Smooth muscle cell of the brain vasculature (primary cell): Measurements from ENCODE around the gene HOMER3.
"Not testable (repeated sequence)": the region's sequence is repeated elsewhere in the genome, so short reads cannot be mapped to it uniquely, and the experiment has no call there.

Experiments
- DNase-seq: peaks from one replicate; pipeline ENCODE4 v3.0.0-alpha.2; 2012; ENCODE audit warnings: low read depth, low spot score

HOMER3 gene

DNA sequence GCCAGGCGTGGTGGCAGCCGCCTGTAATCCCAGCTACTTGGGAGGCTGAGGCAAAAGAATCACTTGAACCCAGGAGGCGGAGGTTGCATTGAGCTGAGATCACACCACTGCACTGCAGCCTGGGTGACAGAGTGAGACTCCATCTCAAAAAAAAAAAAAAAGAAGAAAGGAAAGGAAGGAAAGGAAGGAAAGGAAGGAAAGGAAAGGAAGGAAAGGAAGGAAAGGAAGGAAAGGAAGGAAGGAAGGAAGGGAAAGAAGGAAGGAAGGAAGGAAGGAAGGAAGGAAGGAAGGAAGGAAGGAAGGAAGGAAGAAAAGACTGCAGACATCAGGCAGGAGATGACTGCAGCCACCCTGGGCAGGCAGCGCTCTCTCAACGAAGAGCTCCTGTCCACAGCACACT lies 38.5 kb downstream of the HOMER3 start:
- not testable (repeated sequence) for DNase-seq

DNA sequence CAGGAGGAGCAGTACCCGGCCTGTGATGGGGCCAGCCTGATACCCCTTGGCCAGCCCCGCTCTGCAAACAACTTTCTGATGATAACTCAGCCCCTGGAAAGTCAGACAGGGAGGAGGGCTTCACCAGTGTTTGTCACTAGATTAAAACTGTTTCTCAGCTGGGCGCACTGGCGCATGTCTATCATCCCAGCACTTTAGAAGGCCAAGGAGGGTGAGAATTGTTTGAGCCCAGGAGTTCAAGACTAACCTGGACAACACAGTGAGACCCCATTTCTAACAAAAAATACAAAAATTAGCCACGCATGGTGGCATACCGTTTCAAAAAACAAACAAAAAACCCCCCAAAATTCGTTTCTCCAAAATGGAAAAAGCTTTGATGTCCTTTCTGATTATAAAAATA lies 39.5 kb downstream of the HOMER3 start:
- DNase-seq = no peak

DNA sequence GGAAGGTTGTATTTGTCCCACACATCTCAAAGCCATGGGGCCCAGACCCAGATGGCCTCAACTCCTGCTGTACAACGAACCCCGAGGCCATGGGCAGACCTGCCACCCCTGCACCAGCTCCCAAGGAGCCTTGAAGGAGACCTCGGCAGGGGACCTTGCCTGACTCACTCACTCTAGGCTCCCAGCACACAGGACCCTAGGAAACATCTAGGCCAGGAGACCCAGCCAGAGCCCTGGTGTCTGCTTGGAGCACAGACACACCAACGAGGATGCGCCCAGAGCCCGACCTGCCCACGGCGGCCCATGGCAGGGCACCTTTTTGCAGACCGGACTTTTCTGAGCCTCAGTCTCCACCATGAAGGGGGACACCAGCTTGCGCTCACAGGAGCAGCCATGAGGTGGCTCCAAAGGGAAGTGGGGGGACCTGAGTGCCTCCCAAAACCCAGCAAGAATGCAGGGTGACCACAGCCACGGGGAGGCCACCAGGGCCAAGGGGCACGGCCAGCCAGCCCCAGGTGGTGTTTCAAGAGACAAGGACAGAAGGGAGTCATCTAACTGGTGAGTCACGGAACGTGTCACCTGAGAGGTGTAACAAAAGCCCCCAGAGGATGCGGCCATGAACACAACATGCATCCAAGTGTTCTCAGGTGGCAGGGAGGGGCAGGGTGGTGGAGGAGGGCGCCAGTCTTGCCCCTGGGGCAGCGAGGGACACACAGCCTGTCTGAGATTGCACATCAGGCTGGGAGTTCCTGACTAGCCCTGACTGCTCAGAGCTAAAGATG lies 40.1 kb downstream of the HOMER3 start:
- no peak for DNase-seq

DNA sequence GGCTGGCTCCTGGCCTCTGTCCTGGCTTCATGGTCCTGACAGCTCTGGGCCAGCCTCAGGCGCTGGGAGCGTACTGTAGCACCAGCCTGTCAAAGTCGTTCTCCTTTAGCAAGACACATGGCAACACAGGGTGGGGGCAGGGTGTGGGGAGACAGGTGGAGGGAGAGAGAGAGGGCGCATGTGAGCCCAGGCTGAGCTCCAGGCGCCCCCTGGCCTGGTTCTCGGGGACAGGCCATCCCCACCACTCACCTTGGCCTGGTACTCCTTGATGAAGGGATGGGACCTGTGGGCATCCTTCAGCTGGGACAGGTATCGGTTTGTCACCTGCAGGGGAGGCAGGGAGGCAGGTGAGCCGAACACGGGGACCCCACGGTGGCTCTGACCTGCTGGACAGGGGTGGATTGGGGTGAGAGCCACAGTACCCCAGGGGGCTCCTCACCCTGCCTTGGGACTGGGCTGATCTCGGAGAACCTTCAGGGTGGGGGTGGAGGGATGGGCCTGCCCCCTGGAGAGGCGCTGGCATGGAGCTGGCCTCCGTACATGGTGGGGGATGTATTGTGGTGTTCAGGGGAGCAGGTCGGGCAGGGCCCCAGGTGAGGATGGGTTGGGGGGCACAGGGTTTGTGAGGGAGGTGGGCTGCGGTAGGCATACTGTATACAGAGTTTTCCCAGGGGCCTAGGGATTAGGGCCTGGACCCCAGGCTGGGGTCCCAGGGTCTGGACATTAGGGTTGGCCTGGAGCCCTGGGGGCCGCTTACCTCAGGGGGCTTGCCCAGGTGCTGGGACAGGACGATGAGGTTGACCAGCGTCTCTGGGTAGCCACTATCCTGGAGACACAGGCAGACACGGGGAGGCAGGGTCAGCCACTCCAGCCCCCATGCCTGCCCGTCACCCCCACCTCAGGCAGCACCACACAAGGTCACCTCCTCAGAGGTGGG lies 41.1 kb downstream of the HOMER3 start:
- no peak for DNase-seq

DNA sequence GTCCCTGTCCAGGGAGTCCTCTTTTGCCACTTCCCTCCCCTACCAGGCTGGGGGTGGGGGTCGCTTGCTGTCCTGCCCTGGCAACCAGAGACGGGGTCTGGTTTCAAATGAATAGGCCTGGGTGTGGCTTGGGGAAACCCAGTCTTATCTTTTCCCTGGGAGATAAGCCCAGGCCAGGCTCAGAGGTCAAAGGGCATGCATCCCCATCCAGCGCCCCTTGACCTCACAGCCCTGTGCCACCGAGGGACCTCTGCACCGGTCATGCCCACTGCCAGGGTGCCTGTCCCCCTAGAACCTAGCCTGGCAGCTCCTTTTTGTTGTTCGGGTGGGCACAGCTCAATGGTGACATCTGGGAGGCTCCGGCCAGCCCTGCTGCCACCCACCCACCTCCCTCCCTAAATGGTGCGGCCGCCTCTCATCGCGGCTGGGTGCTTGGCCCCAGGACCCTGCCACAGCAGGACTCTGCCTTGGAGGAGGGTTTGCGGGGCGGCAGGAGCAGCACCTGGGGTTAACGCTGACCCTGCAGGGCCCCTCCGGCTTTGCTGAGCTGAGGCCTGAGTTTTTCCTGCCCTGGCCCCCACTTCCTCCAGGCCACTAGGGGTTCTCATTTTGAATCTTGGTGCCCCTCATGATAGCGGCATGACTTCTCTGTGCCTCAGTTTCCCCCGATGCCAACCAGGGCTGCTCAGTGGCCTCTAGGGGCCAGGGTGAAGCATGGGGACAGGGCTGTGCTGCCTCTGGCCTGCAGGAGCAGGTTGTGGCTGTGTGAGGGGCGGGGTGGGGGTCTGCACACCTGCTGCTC lies 42.2 kb downstream of the HOMER3 start:
- DNase-seq = no peak

DNA sequence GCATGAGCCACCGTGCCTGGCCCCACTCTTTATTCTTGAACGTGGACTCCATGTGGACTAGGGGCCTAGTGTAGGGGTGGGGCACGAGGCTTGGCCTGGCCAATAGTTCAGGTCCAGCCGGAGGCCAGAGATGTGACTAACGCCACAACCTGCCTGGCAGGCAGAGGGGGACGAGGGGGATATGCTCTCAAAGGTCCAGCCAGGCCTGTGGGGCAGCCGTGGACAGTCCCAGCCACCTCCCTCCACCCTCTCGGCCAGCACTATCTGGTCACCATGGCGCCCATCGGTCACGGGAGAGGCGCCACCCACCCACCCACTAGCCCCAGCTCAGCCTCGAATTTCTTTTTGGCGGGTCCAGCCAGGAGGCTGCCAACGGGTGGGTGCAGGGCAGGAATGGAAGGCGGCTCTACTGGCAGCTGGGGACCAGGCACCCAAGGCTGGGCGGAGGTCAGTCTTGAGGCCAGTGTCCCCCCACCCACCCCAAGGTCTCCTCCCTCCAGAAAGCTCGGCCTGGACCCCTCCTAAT lies 42.9 kb downstream of the HOMER3 start:
- DNase-seq = no peak

DNA sequence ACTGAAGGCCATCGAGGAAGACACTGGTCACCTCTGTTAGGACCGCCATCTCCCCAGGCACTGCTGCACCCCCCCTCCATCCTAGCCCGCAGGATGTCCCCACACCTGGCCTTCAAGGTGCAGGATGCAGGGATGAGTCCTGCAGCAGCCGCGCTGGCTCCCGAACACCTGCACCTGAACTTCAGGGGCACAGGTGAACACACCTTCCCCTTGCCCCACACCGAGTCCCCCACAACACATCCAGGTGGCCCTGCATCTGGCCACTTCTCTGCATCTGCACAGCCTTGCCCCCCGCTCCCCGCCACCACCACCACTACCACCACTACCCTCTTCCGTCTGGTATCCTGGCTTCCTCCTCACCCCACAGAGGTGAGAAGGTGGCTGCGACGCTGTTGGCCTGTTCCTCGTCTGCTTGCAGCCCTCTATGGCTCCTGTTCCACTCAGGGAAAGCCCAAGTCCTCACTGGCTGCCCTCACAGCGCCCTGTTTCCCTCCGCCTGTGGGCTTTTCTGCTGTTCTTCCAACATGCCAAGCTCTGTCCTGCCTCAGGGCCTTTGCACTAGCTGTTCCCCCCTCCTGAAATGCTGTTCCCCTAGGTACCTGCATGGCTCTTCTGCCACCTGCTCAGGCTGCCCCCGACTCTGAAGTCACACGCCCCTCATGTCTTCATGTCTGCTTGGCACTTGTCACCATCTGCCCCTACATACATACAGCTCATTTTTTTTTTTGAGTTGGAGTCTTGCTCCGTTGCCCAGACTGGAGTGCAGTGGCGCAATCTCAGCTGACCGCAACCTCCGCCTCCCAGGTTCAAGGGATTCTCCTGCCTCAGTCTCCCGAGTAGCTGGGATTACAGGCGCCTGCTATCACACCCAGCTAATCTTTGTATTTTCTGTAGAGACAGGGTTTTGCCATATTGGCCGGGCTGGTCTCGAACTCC lies 43.7 kb downstream of the HOMER3 start:
- DNase-seq = no peak

DNA sequence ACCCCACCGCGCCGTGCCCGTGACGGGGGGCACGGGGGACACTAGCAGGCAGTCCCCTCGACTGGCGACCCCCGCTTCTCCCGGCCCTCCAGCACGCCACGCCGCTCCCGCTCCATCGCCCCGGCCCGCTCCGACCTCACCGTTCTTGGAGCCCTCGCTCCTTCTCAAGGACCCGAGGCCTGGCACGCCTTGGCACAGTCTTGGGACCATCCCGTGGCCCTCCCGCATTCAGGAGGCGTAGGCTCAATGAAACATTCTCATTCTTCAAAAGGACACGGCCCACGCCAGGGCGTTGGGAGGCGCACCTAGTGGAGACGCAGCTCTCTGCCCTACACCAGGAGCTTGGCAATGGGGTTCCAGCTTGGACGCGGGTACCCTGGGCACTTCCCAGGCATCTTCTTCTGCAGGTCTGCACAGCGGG lies 44.6 kb downstream of the HOMER3 start:
- DNase-seq = no peak

DNA sequence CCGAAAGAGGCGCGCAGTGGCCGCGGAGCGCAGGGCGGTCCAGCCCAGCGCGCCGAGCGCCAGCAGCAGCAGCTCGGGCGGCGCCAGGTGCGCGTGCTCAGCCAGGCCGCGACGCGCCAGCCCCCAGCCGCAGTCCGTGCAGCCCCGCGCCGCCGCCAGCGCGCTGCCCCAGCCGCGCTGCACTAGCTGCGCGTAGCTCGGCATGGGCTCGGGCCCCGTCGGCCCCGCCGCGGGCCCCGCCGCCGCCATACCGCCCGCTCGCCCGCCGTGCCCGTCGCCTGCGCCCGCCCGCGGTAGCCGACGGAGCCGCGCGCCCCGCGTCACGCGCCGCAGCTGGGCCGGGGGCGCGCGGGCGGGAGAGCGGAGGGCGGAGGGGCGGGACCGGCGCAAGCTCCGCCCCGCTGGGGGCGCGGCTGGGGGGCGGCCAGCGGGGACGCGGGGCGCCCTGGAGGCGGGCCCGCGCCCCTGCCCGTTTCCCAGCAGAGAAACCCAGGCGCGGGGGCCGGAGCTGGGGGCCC lies 45.1 kb downstream of the HOMER3 start, which contains the start of gene CERS1:
TSS of gene CERS1 (minus strand) at position 335 of the 518 bp plus-strand sequence. CDS start at position 249, 86 bp downstream.
- DNase-seq = no peak

DNA sequence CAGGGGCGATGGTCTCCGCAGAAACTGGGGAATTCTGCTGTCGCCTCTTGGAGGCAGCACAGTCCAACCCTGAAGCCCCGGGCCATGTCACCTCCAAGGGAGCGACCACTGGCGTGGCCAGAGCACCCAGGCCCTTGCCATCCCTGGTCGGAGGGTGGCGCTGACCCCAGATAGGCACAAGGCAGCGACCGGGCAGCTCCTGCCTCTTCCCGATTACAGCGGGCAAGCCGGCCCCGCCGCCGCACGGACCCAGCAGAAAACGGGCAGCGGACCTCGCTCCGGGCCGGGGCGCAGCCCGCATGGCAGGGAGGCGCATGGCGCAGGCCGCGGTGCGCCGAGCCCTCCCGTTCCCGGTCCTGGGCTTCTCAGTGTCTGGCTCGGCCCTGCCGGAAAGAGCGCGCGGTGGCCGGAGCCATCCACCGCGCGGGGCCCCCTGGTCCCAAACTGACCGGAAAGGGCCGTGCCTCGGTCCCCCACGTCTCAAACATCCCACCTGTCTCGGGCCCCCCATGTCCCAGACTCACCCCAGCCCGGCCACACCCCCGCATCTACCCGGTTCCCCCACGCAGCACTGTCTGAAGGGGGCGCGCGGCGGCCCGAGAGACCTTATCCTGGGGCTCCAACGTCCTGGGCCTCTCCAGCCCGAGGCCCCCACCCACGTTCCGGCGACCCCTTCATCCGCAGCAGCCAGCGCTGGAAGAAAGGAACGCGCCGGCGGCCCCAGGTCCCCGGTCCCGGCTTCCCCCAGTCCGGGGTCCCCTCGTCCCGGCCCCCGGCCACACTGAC lies 45.8 kb downstream of the HOMER3 start:
- DNase-seq = no peak

DNA sequence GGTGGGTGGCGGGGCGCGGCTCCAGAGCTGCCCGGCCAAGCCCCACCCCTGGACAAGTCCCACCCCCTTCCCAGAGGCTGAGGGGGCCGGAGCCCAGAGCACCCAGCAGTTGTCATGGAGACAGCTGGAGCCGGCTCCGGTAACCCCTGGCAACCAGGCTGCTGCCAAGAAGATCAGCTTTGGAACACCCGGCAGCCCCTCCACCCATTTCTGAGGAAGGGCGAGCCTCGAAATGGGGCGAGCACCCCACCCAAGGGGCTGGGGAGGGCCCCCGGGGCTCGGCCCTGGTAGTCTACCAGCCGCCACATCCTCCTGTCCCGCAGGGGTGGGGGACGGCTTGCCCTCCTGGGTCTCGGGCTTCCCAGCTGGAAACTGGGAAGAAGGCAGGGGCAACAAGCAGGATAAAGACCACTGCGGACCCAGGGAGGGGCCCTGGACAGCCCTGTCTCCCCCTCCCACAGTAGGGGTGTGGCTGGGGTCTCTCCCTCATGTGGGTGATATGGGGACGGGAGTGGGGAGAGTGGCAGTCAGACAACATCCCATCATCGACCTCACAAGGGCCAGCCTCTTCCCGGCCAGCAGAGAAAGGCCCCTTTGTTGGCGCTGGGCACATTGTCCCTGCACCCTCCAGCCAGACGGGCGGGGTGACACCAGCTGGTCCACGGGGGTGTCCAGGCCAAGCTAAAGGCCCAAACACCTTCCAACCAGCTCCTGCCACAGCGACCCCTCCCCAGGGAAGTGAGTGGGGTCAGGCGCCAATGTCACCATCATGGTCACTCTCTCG lies 46.6 kb downstream of the HOMER3 start:
- no peak for DNase-seq

DNA sequence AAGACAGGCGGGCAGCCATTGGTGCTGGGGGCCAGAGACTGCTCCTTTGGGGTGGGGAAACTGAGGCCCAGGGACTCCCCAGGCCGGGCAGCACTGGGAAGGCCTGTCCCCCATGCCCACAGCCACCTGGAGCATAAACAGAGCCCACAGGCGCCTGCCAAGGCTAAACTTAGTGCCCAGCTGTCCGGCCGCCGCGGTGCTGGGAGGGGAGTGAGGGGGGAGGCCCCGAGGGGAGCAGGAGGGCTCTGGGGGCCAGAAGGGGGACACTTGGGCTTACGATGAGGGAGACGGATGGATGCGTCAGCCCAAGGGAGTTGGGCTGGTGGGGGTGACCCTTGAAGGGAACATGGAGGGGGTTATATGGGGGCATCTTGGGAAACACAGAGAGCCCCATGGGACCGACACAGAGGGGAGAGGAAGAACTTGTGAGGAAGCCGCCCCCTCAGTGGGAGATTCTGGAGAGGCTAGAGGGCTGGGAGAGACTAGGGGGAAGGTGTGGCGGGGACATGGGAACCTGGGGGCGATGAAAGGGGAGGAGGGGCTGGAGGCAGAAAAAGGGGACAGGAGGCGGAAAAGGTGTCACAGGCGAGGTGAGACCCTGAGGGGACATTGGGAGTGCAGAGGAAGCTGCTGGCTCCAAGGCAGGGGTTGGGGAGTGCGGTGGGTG lies 47.3 kb downstream of the HOMER3 start:
- DNase-seq = no peak

DNA sequence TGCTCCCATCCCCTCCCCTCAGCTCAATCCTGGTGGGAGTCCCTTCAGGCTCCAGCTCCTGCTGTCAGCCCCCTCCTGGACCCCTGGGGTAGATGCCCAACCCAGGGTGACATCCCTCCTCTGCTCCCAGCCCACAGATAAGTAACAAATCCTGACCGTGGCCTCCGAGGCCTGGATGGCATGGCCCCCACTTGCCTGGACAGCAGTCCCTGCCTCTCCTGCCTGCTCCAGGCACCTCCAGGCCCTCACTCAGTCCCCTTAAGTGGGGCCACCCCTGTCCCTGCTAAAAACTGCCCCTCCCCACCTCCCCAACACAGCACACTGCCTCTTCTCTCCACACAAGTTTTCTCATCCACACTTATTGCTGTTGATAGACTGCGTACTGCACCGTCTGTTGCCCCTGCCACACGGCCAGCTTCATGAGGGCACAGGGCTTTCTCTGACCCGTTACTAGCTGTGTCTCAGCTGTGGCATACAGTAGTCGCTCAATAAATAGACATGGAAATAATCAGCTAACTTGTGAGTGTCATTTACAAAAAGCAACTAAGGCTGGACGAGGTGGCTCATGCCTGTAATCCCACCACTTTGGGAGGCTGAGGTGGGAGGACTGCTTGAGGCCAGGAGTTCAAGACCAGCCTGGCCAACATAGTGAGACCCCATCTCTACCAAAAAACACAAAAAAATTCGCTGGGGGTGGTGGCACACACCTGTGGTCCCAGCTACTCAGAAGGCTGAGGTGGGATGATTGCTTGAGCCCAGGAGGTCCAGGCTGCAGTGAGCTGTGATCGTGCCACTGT lies 50.9 kb downstream of the HOMER3 start:
- no peak for DNase-seq

DNA sequence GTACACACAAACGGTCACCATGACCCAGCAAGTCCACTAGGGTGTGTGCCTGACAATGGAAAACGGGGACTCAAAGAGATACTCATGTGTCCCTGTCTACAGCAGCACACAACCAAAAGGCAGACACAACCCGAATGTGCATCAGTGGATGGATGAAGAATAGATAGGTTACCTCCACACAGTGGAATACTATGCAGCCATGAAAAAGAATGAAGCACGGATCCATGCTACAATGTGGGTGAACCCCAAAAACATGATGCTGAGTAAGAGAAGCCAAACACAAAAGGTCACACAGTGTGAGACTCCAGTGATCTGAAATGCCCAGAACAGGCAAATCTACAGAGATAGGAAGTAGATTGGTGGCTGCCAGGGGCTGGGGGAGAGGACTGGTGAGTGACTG lies 54.0 kb downstream of the HOMER3 start:
- DNase-seq = no peak

DNA sequence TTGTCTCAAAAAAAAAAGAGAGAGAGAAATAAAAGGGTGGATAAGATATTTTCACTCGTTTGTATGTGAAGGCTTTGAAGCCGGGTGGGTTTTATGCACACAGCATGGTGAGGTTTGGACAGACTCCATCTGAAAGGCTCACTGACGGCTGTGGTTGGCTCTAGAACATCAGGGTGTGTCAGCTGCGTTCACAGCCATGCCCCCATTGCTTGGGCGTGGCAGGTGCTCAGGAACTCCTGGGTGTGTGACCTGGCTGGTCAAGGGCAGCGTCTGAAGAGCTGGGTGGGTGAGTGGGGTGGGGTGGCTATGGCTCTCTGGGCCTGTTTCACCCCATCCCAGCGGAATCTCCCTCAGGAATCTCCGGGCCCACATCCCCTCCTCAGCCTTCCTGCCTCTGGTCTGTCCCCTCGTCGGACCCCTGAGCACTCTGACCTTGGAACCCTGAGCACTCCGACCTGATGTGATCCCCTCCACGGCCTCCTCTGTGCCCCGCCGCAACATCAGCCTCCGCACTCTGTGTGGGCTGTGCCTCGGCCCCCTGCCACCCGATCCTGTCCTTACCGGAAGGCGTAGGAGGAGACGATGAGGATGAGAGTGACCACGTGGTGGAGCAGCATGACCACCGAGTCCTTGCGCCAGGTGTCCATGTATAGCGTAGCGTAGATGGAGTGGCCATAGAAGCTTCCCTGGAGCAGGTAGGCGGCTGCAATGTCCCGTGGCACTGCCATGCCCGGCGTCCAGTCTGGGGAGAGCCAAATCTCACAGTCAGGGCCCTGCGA lies 57.3 kb downstream of the HOMER3 start:
- DNase-seq = no peak

DNA sequence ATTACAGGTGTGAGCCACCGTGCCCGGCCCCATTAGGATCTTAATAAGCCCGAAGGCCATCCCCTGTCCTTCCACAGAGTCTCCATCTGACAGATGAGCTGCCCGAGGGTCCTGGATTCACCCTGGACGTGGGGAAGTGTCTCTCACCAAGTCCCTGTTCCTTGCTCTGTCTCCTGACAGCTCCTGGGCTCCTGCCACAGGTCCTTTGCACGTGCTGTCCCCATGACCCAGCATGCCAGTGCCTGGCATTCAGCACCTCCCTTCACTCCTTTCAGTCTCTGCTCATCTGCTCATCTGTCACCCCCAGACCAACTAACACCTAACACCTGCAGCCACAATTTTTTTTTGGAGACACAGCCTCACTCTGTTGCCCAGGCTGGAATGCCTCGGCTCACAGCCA lies 59.5 kb downstream of the HOMER3 start:
- no peak for DNase-seq
